Activated naive CD4-positive, alpha-beta T cell treated with anti-CD3 and anti-CD28 coated beads, Interleukin-2, amount 50 U/mL, for 24 hours (primary cell): Measurements from ENCODE around the gene BMP6.
"Not testable (repeated sequence)": the region's sequence is repeated elsewhere in the genome, so short reads cannot be mapped to it uniquely, and the experiment has no call there.

Source experiments
- H3K27ac Mint-ChIP-seq: one replicate; pipeline ENCODE4 v1.8.0; 2021; ENCODE audit warnings: mild to moderate bottlenecking, mixed read lengths
- H3K27me3 Mint-ChIP-seq: one replicate; pipeline ENCODE4 v1.8.0; 2021; ENCODE audit warnings: mixed read lengths
- H3K36me3 Mint-ChIP-seq: one replicate; pipeline ENCODE4 v1.8.0; 2021; ENCODE audit warnings: mixed read lengths
- H3K4me1 Mint-ChIP-seq: one replicate; pipeline ENCODE4 v1.8.0; 2021; ENCODE audit warnings: mixed read lengths
- H3K4me3 Mint-ChIP-seq: one replicate; pipeline ENCODE4 v1.8.0; 2021; ENCODE audit warnings: mild to moderate bottlenecking, mixed read lengths
- H3K9me3 Mint-ChIP-seq: one replicate; pipeline ENCODE4 v1.8.0; 2021; ENCODE audit warnings: mixed read lengths

Gene BMP6

DNA sequence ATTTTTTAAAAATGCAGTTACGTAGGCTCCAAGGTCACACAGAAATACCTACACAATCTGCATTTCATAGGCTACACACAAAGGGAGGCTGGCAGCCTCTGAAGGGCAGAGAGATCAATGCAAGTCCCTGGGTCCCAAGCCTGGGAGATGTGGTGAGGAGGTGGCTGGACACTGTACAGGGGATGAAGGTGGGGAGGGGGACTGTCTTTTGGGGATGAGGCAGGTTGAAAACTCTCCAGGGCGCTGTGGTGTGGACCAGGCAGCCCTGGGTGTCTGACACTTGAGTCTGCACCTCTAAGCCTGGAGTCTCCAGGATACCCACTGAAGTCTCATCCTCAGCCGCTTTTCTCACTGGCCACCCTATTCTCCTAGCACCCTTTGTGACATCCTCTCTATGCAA is 160.2 kb downstream of the BMP6 start:
- H3K4me1 Mint-ChIP-seq: no peaks in the 10 kb centered on the region
- H3K9me3 Mint-ChIP-seq: no peaks in the 10 kb centered on the region
- H3K4me3 Mint-ChIP-seq: no peak overlapping the region
- no peak overlapping the region for H3K27ac Mint-ChIP-seq
- H3K36me3 Mint-ChIP-seq: peaks cover 31% of the 10 kb centered on the region
- no peaks in the 10 kb centered on the region for H3K27me3 Mint-ChIP-seq

DNA sequence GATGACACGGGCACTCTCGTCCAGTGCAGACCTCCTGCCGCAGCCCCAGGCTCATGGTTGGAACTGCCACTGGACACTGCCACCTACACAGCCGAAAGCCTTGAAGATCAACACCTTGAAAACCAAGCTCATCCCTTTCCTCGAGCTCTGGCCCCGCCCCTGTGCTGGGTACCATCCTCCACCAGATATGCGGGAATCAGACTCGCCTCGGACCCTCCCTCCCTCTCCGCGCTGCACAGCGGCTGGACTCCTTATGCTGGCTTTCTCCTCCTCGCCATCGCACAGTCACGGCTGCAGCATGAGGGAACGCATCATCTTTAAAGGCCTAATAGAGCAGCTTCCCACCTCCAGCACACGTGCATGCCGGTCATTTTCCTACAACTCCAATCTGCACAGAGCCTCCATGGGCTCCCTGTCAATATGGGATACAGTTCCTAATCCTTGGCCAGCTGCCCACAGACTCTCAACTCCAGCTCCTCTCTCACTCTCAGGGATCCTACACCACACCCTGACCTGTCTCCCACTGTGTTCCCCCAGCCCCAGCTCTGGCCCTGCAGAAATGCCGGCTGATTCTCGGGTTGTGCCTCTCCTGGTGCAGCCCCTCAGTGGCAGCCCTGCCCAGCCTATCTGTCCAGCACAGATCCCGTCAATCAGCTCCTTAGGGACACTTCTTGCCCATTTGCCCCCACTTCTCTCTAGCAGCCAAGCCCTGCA is 161.5 kb downstream of the BMP6 start:
- Mint-ChIP-seq H3K36me3 (peaks cover 32% of the 10 kb centered on the region), H3K4me3 (no peak overlapping the region), H3K27ac (no peak overlapping the region), H3K9me3 (no peaks in the 10 kb centered on the region), H3K27me3 (no peaks in the 10 kb centered on the region), H3K4me1 (no peaks in the 10 kb centered on the region)

DNA sequence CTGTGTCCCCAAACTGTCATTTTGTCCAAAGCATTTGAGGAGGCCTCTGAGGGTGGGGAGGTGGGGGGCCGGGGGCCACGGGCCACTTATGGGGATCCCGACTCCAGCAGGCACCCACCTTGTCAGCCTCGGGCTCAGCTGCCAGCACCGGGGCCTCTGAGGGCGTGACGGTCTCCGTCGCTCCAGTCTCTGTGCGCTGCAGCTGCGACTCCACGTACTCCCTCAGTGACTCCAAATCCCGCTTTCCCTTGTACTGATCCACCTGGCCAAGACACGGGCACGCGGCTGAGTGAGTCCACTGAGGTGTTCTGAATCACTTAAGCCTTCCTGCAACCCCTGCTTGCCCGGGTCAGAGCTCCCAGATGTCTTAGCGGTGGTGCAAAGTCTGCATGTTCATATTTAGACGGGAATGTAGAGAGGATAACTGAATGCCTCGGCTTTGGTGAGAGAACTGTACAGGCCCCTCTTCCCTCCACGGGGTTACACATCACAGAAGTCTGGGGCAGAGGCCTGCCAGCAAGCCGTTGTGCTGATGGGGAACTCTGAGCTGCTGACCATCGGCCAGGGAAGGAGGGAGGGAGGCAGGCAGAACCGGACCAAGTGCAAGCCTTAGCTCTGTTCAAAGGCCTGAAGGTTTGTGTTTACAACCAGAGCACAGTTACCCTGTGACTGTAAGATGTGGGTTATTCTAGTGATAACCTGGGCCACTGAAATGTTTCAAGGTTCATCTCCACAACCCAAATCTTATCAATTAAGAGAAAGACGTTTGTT is 162.9 kb downstream of the BMP6 start:
- Mint-ChIP-seq H3K27ac (no peak overlapping the region), H3K4me1 (no peaks in the 10 kb centered on the region), H3K27me3 (no peaks in the 10 kb centered on the region), H3K36me3 (peaks cover 25% of the 10 kb centered on the region), H3K9me3 (no peaks in the 10 kb centered on the region), H3K4me3 (no peak overlapping the region)

DNA sequence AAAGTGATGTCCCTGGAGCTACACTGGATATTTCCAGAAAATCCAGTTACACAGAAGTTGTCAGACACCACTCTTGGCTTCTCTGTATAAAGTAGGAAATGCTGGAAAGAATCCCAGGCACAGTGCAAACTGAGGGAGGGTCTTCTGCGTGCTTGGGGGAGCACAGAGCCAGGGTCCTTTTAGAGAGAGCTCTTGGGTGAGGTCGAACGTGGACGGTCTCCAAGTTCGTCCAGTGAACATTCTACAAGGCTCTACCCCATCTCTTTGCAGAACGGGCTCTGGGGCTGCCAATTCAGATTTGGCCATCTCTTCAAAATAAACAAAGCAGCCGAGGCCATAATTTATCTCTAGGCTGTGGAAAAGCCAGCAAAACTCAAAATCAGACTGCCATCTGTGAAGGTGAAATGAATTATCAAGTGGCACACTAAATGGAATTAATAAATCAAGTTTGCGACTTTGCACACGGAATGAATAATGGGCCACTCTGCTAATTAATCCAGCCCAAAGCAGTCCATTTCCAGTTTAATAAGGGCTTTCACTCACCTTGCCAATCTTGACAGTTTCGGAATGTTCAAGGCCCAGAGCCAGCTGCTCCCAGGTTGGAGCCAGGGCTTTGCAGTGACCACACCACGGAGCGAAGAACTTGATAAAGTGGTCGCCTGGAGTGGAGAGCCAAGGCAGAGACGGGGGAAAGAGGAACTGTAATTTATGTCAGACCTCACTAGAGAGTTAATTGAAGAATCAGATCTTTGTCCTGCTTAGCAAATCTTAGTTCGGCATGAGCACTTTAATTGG is 165.4 kb downstream of the BMP6 start:
- H3K4me3 Mint-ChIP-seq: no peak overlapping the region
- peaks cover 17% of the 10 kb centered on the region for H3K36me3 Mint-ChIP-seq
- H3K27me3 Mint-ChIP-seq: no peaks in the 10 kb centered on the region
- H3K4me1 Mint-ChIP-seq: no peaks in the 10 kb centered on the region
- no peaks in the 10 kb centered on the region for H3K9me3 Mint-ChIP-seq
- H3K27ac Mint-ChIP-seq: no peak overlapping the region

DNA sequence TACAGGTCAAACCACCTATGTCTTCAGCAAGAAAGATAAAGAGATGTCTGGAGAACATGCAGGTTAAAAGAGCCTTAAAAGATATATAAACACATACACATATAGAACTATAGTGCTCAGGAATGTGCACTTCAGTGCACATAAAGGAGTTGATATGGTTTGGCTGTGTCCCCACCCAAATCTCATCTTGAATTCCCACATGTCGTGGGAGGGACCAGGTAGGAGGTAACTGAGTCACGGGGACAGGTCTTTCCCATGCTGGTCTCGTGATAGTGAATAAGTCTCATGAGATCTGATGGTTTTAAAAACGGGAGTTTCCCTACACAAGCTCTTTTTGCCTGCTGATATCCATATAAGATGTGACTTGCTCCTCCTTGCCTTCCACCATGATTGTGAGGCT is 166.5 kb downstream of the BMP6 start:
- H3K4me1 Mint-ChIP-seq, H3K4me3 Mint-ChIP-seq, H3K9me3 Mint-ChIP-seq, H3K27ac Mint-ChIP-seq, H3K27me3 Mint-ChIP-seq: not testable (repeated sequence)
- H3K36me3 Mint-ChIP-seq: peaks cover 17% of the 10 kb centered on the region

DNA sequence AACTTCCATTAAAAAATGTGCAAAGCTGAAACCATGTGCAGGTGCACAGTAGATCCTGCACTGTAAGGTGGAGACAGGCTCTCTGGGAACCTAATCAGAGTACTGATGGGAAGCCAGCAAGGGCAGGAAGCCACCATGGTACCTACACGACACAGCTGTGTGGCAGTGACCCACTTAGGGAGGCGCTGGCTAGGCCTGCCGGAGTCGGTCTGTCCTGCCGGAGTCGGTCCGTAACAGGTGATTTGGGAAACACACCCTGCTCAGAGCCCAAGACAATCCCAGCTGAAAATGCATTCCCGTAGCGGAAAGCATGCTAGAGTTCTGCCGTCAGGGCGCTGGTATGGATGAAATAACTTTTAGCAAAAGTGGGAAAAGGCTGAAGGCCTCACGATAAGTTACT is 167.4 kb downstream of the BMP6 start:
- Mint-ChIP-seq H3K4me3 (no peak overlapping the region), H3K9me3 (no peaks in the 10 kb centered on the region), H3K36me3 (peaks cover 12% of the 10 kb centered on the region), H3K27me3 (no peaks in the 10 kb centered on the region), H3K27ac (no peak overlapping the region), H3K4me1 (no peaks in the 10 kb centered on the region)

DNA sequence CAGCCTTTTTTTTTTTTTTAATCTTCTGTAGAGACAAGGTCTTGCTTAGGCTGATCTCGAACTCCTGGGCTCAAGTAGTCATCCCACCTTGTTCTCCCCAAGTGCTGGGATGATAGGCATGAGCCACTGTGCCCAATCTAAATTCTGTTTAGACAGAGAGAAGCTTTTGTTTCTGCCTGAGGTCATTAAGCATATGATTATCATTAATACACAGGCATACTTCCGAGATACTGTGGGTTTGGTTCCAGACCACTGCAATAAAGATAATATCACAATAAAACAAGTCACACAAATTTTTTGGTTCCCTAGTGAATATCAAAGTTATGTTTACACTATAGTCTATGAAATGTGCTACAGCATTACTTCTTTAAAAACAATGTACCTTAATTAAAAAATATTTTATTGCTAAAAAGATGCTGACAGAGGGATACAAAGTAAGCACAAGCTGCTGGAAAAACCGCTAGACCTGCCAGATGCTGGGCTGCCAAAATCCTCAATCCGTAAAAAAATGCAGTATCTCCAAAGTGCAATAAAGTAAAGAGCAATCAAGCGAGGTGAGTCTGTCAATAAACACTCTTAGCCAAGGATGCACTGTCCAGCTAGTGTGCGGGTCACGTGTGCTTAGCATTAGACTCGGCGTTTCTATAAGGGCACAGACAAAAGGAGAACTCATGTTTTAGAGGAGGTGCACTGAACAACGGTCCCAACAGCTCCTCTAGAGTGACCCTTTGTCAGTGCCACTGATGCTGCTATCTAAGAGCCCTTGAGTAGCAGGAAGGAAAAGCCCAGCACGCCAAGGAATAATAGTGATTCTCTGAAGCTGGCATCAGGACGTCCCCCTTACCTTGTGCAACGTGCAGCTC is 168.6 kb downstream of the BMP6 start:
- no peaks in the 10 kb centered on the region for H3K9me3 Mint-ChIP-seq
- no peak overlapping the region for H3K4me3 Mint-ChIP-seq
- no peaks in the 10 kb centered on the region for H3K4me1 Mint-ChIP-seq
- no peaks in the 10 kb centered on the region for H3K27me3 Mint-ChIP-seq
- H3K27ac Mint-ChIP-seq: no peak overlapping the region
- peaks cover 17% of the 10 kb centered on the region for H3K36me3 Mint-ChIP-seq

DNA sequence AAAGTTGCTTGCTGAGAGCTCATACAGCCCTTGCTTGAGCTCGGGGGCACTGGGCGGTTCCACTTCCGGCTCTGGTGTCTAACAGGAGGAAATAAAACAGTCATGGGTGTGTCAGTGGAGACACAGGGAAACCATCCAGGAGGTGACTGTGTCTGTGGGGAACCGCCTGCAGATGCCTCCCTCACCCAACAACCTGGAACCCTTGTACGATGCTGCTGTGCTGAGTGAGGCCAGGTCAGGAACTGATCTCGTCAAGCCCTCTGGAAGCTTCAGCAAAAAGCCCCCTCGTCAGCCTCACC is 169.2 kb downstream of the BMP6 start:
- Mint-ChIP-seq H3K4me3 (no peak overlapping the region), H3K4me1 (no peaks in the 10 kb centered on the region), H3K36me3 (peaks cover 17% of the 10 kb centered on the region), H3K27me3 (no peaks in the 10 kb centered on the region), H3K9me3 (no peaks in the 10 kb centered on the region), H3K27ac (no peak overlapping the region)

DNA sequence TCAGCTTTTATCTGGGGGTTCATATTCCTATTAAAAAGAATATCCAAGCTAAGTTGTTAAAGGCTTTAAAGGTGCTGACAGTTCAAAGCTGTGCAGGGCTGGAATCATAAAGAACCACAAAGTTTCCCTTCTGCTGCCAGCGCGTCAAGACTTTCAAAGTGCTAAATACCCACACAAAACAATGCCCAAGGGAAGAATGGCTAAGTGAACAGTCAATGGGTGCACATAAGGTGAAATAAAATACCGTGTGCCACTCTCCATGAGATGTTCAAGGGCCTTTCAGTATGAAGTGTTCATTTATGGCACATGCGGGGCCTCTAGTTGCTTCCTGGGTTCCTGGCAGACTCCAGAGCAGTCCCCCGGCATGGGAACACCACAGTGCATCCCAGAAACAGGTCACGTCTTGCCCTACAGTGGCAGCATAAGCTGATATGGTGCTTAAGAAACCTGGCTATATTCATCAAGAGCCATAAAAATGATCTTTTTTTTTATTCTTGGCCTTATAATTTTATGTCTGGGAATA is 170.6 kb downstream of the BMP6 start:
- Mint-ChIP-seq H3K27me3 (no peaks in the 10 kb centered on the region), H3K4me1 (no peaks in the 10 kb centered on the region), H3K36me3 (peaks cover 13% of the 10 kb centered on the region), H3K9me3 (no peaks in the 10 kb centered on the region), H3K4me3 (no peak overlapping the region), H3K27ac (no peak overlapping the region)

DNA sequence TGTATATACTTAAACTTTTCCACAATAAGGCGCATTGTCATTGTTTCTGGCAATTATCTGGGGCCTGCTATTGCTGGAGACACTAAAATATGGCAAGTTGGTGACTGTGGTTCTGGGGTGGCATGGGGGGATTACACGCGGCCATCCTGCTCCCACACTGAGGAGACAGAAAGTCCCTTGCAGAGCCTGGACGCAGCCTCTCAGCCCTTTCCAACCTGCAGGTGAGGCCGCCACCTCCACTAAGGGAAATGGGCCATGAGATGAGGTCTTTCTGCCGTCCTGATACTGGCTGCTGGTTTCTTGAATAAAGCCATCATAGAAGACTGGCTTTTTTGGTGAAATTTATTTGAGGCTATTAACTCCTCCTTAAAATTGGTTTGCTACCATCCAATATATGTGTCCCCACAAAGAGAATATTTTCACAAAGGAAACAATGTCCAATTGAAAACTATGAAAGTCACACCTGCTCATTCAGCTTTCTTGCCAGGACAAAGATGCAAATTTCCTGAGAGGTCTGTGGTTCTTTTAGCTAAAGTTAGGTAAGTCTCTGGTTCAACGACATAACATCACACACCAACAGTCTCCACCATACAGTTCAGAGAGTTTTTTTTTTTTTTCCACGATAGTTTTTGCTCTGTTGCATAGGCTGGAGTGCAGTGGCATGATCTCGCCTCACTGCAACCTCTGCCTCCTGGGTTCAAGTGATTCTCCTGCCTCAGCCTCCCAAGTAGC is 171.7 kb downstream of the BMP6 start:
- Mint-ChIP-seq H3K27ac (no peak overlapping the region), H3K4me1 (no peaks in the 10 kb centered on the region), H3K4me3 (no peak overlapping the region), H3K9me3 (no peaks in the 10 kb centered on the region), H3K27me3 (no peaks in the 10 kb centered on the region), H3K36me3 (peaks cover 12% of the 10 kb centered on the region)

DNA sequence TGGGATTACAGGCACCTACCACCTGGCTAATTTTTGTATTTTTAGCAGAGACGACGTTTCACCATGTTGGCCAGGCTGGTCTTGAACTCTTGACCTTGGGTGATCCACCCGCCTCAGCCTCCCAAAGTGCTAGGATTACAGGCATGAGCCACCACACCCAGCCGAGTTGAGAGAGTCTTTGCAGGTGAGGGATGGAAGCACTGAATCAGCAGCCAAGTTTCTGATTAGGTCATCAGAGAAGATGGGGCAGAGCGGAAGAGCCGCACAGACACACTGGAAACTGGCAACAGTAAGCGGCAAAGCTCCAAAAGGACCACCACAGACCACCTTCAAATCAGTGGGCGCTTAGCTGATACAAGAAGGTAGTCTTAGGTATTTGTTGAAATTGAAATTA is 172.3 kb downstream of the BMP6 start:
- H3K27ac Mint-ChIP-seq, H3K4me1 Mint-ChIP-seq, H3K4me3 Mint-ChIP-seq, H3K9me3 Mint-ChIP-seq, H3K27me3 Mint-ChIP-seq: not testable (repeated sequence)
- H3K36me3 Mint-ChIP-seq: peaks cover 12% of the 10 kb centered on the region

DNA sequence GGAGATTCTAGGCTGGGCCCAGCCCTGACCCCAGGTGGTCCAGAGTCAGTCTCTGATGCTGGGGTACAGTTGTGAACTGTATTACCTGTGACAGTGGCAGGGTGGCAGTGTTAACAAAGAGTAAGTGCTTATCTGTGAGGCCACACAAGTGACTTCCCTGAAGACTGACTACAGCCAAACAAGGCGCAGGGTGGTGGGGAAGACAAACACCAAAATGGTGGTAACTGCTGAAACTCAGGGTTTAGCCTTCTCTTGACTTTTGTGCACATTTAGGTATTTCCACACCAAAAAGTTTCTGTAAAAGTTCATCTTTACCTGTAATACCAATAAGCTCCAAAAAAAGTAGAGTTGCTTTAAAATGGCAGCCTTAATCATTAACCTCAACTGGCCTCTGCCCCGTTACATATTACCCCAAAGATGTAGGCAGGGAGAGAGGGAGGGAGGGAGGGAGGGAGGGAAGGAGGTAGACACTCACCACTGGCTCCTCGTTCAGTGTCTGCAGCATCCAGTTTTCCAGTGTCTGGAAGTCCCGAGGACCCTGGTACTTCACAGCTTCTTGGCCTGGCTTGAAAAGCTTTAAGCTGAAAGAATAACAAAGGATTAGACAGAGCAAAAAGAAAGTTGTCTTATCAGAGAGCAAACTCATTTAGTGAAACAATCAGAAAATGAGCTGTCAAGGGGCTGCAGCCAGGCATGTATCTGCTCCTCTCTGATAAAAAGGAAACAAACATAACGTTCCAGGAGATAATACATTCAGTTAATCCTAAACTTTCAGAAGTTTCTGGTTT is 173.4 kb downstream of the BMP6 start:
- Mint-ChIP-seq H3K9me3 (no peaks in the 10 kb centered on the region), H3K4me1 (no peaks in the 10 kb centered on the region), H3K4me3 (no peak overlapping the region), H3K27me3 (no peaks in the 10 kb centered on the region), H3K27ac (no peak overlapping the region), H3K36me3 (peaks cover 13% of the 10 kb centered on the region)

DNA sequence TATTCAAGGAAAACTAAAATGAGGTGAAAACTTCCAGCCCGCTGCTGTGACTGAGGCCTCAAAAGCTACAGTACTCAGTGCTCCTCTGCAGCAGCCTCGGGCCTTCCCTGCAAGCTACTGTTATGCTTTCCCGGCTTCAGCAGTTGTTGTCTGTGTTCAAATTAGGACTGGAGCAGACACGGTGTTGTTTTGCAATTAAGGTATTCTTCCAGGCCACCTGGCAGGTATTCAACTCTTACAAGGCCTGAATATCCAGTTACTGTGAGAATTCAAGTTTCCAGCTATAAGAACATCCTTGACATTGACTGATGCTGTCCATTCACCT is 174.0 kb downstream of the BMP6 start:
- Mint-ChIP-seq H3K27ac (no peak overlapping the region), H3K27me3 (no peaks in the 10 kb centered on the region), H3K9me3 (no peaks in the 10 kb centered on the region), H3K4me1 (no peaks in the 10 kb centered on the region), H3K4me3 (no peak overlapping the region), H3K36me3 (peaks cover 9% of the 10 kb centered on the region)

DNA sequence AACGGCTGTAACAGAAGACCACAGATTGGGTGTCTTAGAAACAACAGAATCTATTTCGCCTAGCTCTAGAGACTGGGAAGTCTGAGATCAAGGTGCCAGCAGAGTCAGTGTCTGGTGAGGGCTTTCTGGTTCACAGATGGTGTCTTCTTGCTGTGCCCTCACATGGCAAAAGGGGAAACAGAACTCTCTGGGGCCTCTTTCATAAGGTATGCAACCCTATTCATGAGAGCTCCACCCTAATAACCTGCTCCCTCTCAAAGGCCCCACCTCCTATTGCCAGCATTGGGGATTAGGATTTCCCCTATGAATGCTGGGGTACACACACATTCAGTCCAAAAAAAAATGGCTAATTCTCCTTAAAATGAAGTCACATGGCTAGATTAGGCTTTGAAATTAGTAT is 174.7 kb downstream of the BMP6 start:
- no peaks in the 10 kb centered on the region for H3K9me3 Mint-ChIP-seq
- H3K27me3 Mint-ChIP-seq: no peaks in the 10 kb centered on the region
- no peaks in the 10 kb centered on the region for H3K4me1 Mint-ChIP-seq
- H3K27ac Mint-ChIP-seq: no peak overlapping the region
- H3K36me3 Mint-ChIP-seq: peaks cover 11% of the 10 kb centered on the region
- no peak overlapping the region for H3K4me3 Mint-ChIP-seq
